Measurements from ENCODE around the gene PLCB2.

- no peak; the same call in 1 of the 2 replicates for TF ChIP-seq CTCF (IDR thresholded peaks at IDR 0.05)
- TF ChIP-seq POLR2AphosphoS5 (IDR thresholded peaks at IDR 0.05; ENCODE audit: low read depth, low read length) = no peak
Observed at GRCh38 chr15:40336744-40337122, 29.0 kb upstream of the PLCB2 start.

Measured in Panc1 (cell line).